DMS79 (cell line): ENCODE results near the gene UBR3.
A peak's percentile ranks its signal among the peaks of the same experiment; 100 is the strongest.

Source experiments
- DNase-seq: peaks from one replicate; lab custom pipeline; 2025; lab: John Stamatoyannopoulos, UW

UBR3 gene

GRCh38 chr2:170006587-170007325 lies 179.5 kb downstream of the UBR3 start:
- DNase-seq: no peak

DNA sequence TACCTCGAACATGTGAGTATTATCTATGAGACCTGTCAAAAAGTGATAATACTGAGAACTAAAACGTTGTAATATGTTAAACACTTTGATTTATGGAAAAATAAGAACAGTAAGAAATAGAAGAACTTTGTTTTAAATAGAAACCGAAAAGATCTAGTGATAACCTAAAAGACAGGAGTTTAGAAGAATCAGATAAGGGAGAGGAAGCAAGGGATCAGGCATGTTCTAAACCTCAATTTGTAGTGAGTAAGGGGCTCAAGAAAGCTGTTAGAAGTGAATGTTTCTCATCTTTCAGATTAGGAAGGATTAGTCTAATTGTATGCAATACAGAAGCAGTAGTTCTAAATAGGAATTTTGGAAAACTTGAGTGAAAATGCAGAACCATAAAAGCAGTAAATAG lies 182.0 kb downstream of the UBR3 start:
- DNase-seq: no peak

GRCh38 chr2:170012773-170013172 lies 185.5 kb downstream of the UBR3 start:
- DNase-seq: no peak

GRCh38 chr2:170013802-170014551 lies 186.7 kb downstream of the UBR3 start:
- DNase-seq: no peak

DNA sequence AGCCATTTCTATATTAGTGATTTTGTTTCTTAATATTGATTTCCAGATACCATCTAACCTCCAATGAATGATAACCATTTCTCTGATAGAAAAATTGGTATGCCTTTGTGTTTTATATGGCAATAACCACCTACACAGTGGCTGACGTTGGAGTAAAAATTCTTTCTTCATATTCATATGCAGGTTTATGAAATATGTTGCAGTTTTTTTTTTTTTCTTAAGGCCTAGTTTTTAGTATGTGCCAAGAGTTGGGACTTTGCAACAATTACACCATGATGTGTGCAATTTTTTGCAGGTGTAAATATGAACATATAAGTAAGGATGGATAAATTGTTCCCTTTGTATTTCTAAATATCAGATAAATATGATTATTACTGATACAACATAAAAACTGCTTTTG lies 187.5 kb downstream of the UBR3 start:
- DNase-seq: no peak

- DNase-seq: no peak
Observed at GRCh38 chr2:170017860-170018532, 190.7 kb downstream of the UBR3 start.

- DNase-seq: no peak
Observed at GRCh38 chr2:170019060-170019805, 192.0 kb downstream of the UBR3 start.

- no peak for DNase-seq
Observed at GRCh38 chr2:170020777-170021176, 193.5 kb downstream of the UBR3 start.

DNA sequence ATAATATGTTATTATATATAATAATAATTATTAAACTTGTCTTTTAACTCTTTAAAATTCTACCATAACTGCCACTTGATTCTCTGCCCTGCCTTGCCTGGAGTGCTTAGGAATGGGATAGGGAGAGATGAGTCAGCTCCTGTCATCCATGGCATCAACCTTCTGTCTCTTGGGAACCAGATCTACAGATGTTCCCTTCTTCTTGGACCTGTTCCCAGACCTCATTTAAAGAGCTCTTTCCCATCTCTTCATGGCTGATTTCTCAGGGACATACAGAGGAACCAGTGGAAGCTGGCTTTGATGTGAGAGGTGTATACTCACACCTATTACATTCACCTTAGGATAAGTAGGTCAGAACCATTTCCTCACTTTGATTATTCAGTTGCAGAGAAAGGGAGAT lies 195.4 kb downstream of the UBR3 start:
- peak; percentile 40 for DNase-seq

DNA sequence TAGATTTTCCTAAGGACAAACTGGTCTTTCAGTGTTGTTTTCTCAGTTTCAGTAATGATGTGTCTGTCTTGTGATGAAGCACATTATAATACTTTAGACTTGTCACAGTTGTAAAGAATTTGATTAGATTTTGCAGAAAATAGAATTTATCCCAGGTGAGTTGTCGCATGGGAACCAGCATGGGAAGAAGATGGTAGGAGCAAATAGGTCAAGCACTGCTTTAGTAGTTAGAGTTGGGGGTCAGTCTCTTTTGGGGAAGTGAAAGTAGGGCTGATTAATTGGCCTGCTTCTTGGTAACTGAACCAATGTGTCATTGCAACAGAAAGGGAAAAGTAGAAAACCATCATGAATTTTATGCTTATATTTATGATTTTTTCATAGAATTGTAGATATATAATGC lies 197.5 kb downstream of the UBR3 start:
- no peak for DNase-seq

GRCh38 chr2:170025223-170025622 lies 198.0 kb downstream of the UBR3 start:
- no peak for DNase-seq

DNA sequence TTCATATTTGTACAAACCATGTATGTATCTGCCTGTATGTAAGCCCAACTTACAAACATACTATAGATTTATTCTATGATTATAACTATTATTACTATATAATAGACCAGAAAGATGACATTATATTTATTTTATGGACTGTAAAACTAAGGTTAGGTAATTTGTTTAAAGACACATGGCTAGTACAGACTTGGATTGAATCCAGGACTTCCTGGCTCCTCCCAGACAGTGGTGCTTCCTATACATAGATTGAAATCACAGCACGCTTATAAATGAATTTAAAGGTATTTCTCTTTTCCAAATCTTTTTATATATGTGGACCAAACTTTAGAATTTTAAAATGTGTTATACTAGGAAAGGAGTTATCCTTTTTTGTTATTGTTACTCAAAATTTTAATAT lies 199.1 kb downstream of the UBR3 start:
- DNase-seq: no peak

- DNase-seq: no peak
Observed at GRCh38 chr2:170029551-170029950, 202.3 kb downstream of the UBR3 start.

- no peak for DNase-seq
Observed at GRCh38 chr2:170030040-170030439, 202.8 kb downstream of the UBR3 start.

DNA sequence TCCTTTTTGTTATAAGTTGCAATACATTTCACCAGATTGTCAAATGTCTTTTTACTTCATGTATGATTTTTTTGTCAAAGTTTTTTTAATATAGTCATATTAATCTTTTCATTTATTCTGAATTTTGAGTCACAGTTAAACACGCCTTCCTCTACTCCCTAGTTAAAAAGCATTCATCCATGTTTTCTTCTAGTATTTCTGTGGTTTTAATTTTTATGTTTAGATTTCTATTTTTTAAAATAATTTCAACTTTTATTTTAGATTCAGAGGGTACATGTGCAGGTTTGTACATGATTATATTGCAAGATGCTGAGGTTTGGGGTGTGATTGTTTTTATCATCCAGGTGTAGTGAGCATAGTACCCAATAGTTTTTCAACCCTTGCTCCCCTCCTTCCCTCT lies 204.0 kb downstream of the UBR3 start:
- no peak for DNase-seq

DNA sequence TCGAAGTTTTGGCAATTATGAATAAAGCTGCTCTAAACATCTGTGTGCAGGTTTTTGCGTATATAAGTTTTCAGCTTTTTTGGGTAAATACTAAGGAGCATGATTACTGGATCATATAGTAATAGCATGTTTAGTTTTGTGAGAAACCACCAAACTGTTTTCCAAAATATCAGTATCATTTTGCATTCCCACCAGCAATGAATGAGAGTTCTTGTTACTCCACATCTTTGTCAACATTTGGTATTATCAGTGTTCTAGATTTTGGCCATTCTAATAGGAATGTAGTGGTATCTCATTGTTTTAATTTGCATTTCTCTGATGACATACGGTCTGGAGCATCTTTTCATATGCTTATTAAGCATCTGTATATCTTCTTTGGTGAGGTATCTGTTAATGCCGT lies 207.3 kb downstream of the UBR3 start:
- DNase-seq: no peak

DNA sequence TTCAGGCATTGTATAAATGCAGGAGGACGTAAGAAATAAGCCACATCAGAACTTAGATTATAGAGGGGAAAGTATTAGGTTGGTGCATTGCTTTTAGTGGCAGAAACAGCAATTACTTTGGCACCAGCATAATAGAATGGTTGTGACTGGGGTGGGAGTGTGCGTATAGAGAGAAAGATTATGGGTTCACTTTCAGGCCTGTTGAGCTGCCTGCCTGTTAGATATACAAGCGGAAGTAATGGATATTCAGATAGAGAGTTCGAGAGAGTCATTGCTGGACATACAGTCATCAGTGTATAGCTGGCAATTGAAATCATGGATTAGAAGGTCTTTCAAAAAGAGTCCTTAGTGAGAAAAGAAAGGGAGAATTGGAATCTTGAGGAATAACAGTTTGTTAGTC lies 211.5 kb downstream of the UBR3 start:
- DNase-seq: no peak

GRCh38 chr2:170039401-170040172 lies 212.3 kb downstream of the UBR3 start:
- no peak for DNase-seq

DNA sequence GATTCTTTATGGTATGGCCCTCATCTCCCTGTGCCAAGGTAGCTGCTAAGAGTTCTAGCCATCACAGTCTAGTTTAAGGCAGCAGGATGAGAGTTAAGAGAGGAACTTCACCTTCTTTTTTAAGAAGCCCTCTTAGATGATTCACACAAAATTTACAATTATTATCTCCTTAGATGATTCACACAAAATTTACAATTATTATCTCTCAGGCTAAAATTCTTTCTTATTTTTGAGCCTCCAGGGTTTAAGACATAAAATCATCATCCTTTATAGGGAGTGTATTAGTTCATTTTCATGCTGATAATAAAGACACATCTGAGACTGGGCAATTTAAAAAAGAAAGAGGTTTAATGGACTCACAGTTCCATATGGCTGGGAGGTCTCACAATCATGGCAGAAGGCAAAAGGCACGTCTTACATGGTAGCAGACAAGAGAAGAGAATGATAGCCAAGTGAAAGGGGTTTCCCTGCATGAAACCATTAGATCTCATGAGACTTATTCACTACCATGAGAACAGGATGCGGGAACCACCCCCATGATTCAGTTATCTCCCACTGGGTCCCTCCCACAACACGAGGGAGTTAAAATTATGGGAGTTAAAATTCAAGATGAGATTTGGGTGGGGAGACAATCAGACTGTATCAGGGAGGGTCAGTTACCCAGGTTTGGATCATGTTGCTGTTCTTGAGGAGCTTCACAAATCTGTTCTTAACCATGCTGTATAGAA lies 217.7 kb downstream of the UBR3 start:
- DNase-seq: no peak

DNA sequence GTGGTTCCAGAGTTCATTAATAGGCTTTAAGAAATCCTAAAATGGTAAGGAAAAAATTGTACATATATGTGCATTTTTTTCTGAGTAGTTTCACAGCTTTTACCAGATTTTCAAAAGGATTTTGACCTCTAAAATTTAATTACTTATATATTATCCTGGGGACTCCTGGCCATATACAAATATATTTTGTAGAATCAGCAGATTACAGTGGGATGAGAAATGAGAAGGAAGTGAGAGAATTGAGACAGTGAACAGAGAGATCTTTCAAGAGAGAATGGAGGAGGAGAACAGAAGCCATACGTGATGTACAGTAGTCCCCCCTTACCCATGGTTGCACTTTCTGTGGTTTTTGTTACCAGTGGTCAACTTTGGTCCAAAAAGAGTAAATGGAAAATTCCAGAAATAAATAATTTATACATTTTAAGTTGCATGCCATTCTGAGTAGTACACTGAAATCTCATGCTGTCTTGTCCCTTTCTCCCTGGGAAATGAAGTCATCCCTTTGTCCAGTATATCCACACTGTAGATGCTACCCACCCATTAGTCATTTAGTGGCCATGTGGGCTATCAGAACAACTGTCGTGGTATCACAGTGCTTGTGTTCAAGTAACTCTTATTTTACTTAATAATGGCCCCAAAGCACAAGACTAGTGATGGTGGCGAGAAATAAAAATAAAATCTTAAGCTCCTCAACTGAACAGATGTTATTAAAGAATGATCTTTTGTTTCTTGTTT lies 220.2 kb downstream of the UBR3 start:
- no peak for DNase-seq
